C4-2B (cell line): Measurements from ENCODE around the gene FNIP2.

Source experiments
- H3K27ac ChIP-seq: fragments of 450-650 bp; 2 replicates; pipeline ENCODE4 v1.5.1; 2017
- CTCF ChIP-seq: fragments of 450-650 bp; conservative IDR thresholded peaks from 2 replicates; pipeline ENCODE4 v1.5.1; 2017; ENCODE audit warnings: mild to moderate bottlenecking
- ZFX ChIP-seq: fragments of 450-650 bp; IDR thresholded peaks from 2 replicates; pipeline ENCODE4 v1.6.1; 2017

Gene FNIP2

DNA sequence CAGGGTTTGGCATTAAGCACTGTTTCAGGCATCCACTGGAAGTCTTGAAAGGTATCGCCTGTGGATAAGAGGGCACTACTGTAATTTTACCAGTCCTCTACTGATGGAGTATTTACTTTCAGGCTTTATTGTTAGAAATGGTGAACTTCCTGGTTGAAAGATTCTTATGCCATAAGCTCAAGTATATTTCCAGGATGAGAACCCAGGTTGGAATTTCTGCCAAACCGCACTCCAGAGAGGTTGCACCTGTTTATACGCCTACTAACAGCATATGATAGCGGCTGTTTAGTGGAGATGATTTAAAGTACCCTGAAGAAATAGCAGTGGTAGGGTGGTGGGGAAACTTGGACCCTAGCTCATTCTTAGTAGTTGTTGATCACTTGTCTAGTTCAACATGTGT, 9.9 kb downstream of the FNIP2 start:
- no peak overlapping the region for H3K27ac ChIP-seq
- no peak for TF ChIP-seq ZFX

DNA sequence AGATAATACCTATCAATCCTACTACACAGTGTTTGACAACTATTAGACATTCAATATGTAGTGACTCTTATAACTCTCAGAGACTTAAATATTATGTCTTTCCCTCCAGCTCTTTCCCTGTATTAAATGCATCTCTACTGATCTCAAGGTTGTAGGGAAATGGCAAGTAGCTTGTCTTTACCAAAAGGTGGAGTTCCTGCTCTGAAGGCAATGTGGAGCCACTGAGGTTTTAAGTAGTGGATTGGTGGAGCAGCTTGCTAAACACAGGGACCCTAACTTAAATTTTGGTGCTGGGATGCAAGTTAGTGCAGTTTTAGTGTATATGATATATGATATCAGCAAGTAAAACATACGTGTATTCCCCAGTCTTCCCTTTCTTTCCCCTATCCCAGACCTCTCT, 13.1 kb downstream of the FNIP2 start:
- no peak for TF ChIP-seq ZFX
- H3K27ac ChIP-seq = no peak overlapping the region

DNA sequence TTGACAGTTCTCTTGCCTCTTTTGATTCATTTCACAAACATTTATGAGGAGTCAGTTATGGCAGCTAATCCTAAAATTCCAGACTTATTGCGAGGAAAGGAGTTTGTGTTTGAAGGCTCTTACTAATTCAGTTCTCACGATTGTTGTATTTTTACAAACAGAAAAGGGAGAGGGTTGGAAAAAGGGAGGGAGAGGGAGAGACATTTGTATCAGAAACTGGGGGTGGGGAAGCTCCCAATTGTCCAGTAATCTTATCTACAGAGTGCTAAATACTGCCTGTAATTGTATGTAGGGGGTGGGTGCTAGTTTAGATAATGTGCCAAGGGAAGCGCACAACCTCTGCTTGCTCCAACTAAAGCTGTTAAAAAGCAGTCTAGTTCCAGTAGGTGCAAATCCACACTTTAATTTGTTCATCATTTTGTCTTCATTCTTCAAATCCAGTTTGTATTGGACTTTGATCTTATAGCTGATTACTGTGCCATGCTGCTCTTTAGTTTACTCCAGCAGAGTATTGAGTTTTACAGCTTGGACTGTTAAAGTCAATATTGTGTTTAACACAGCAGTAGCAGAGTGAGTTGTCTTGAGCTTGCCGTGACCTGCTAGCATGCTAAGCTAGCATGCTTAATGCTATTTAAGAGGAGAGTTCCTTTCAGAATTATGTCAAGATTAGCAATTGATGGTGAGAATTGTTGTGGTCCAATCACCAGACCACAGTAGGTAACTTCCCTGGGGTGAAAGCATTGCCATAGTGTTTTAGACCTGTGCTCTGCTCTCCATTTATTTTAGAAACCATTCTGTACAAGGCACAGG, 13.9 kb downstream of the FNIP2 start:
- TF ChIP-seq ZFX (no peak), CTCF (no peak)
- no peak overlapping the region for H3K27ac ChIP-seq

- TF ChIP-seq ZFX = no peak
- TF ChIP-seq CTCF = no peak
- no peak overlapping the region for H3K27ac ChIP-seq
These were observed 15.0 kb downstream of the FNIP2 start for GRCh38 chr4:158783785-158784184.

DNA sequence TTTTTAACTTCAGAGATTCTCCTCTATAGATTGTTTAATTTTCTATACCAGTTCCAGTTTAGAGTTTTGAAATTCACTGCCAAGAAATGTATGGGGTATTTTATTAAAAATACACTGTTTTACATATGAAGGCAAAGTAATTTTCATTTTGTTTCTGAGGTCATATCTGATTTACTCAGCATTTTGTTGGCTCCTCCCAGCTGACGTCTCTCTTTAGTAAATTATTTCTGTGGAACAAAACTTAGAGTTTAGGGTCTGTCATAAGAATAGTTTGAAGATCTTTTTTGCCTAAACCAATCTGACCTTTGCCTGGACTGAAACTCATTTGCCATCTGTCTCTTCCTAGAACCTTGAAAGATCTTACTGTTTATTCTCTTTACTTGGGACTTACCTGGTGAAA, 16.9 kb downstream of the FNIP2 start:
- H3K27ac ChIP-seq = no peak overlapping the region
- TF ChIP-seq CTCF (no peak), ZFX (no peak)

GRCh38 chr4:158786121-158786601, 17.3 kb downstream of the FNIP2 start:
- H3K27ac ChIP-seq = no peak overlapping the region
- TF ChIP-seq CTCF = no peak
- TF ChIP-seq ZFX = no peak

- no peak for TF ChIP-seq ZFX
- no peak overlapping the region for H3K27ac ChIP-seq
These were observed 18.1 kb downstream of the FNIP2 start for GRCh38 chr4:158786955-158787354.

- TF ChIP-seq CTCF (no peak), ZFX (no peak)
- H3K27ac ChIP-seq = no peak overlapping the region
These were observed 19.1 kb downstream of the FNIP2 start for GRCh38 chr4:158787709-158788475.

- TF ChIP-seq CTCF (no peak), ZFX (no peak)
- H3K27ac ChIP-seq = no peak overlapping the region
These were observed 19.7 kb downstream of the FNIP2 start for GRCh38 chr4:158788516-158788915.
